GM19452 (cell line): ENCODE measurements around the gene JMY.

ENCODE experiments used
- ATAC-seq: cut with Tn5 transposase; IDR thresholded peaks from one replicate; pipeline ENCODE4 v1.9.1; 2021; ENCODE audit not compliant: unreplicated experiment

Gene JMY, protein sequence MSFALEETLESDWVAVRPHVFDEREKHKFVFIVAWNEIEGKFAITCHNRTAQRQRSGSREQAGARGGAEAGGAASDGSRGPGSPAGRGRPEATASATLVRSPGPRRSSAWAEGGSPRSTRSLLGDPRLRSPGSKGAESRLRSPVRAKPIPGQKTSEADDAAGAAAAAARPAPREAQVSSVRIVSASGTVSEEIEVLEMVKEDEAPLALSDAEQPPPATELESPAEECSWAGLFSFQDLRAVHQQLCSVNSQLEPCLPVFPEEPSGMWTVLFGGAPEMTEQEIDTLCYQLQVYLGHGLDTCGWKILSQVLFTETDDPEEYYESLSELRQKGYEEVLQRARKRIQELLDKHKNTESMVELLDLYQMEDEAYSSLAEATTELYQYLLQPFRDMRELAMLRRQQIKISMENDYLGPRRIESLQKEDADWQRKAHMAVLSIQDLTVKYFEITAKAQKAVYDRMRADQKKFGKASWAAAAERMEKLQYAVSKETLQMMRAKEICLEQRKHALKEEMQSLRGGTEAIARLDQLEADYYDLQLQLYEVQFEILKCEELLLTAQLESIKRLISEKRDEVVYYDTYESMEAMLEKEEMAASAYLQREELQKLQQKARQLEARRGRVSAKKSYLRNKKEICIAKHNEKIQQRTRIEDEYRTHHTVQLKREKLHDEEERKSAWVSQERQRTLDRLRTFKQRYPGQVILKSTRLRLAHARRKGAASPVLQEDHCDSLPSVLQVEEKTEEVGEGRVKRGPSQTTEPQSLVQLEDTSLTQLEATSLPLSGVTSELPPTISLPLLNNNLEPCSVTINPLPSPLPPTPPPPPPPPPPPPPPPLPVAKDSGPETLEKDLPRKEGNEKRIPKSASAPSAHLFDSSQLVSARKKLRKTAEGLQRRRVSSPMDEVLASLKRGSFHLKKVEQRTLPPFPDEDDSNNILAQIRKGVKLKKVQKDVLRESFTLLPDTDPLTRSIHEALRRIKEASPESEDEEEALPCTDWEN

DNA sequence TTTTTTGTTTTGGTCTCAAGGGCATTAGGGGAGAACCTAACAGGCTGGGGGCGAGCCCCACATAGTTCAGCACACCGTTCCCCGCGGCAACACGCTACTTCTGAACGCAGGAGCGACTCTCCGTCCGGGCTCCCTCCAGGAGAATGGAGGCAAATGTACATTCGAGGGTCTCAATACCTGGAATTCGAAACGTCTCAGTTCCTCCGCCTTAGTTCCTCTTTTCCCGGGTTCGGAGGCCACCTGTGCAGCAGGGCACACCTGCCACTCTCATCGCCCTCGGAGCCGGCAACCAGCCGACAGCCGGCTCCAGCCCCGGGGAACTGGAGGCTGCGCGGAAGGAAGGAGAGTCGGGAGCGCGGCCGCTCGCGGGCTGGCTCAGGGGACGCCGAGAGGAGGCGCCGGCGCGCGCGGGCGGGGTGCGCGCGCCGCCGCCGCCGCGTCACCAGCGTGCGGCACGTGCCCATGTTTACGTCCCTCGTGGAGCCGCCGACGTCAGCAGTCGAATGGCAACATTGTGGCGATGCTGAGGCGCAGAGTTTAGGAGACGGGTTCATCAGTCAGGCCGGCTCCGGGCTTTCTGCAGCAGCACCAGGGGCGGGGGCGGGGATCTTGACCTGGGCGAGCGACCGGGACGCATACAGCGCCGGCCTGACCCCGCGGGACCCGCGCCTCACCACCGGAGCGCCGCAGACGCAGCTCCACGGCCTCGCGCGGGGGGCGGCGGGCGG is at the start of gene JMY:
JMY (plus strand) TSS at position 498 of the 728 bp plus-strand sequence. CDS start 520 bp downstream, outside the sequence.
- ATAC-seq, result peak; percentile 67

DNA sequence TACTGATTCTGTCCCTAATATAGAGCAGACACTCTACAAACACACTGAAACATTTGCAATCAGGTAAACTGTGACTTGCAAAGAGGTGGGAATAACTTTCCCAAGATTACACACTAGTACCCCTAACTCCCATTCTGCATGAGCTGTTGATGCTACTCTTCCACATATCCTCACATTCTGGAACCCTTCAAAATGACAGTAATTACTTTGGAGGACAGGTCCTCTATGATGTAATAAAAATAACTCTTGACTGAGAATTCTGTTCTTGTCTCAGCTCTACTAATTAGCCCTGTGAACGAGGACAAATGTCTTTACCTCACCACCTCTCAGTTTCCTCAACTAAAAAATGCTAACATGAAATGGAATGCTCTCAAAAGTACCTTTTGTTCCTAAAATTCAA is 49.5 kb upstream of the JMY start:
- ATAC-seq, result no peak

DNA sequence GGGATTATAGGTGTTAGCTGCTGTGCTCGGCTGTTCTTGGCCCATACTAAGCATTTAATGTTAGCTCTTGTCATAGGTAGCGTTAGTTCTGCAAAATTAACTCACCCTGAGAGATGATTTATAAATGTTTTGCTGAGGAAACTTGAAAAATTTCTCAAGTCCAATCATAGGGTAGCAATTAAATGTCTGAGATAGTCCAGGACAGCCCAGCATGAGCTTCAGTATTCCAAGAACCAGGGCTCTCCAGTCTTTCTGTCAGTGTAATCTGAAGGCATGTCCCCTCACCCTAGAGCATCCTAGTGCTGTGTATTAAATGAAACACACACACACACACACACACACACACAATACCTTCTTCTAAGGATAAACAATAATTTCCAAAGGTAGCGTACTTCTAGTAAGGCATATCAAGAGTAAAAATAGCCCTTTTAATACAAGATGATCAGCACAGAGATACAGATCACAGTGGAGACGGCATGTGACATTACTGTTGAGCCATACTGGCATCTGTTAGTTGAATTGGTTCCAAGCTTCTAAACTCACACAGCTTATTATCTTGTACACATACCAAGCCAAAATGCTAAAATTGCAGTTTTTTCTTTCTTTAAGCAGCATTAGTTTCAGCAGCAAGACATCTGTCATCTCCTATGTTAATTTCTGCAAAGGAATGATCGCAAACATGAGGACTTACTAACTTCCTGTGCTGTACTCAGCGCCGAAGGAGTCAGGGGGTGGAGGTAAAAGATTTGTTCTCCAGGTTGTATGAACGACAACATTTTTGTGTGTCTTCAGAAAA is 46.3 kb upstream of the JMY start:
- no peak for ATAC-seq

DNA sequence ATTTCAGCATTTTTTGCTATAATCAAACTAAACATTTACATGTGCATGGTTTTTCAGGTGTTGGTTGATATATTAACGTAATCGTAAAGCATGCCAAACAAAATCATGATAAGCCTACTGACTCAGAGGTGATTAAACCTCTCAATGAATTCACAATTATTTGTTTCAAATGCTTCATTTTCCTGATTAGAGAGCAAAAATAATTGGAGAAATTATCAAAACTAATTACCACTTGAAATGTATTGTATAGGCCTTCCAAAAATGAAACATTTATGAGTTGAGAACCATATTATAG is 45.7 kb upstream of the JMY start:
- ATAC-seq, result no peak

DNA sequence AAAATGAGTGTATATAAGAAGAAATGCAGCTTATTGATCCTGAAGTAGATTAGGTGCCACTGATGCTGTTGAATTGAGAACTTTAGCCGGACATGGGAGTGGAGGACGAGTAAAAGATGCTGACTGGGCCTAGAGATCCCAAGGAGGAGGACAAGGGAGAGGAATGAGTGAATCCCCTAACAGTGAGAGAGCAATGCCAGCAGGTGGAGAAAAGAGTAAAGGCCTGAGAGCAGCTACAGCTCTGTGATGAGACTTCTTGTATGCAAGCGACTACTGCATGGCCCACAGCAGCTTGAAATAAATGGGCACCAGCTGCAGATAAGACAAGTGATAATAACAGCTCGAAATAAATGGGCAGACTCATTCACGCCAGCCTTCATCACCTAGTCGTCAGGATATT is 44.5 kb upstream of the JMY start:
- ATAC-seq, result no peak

DNA sequence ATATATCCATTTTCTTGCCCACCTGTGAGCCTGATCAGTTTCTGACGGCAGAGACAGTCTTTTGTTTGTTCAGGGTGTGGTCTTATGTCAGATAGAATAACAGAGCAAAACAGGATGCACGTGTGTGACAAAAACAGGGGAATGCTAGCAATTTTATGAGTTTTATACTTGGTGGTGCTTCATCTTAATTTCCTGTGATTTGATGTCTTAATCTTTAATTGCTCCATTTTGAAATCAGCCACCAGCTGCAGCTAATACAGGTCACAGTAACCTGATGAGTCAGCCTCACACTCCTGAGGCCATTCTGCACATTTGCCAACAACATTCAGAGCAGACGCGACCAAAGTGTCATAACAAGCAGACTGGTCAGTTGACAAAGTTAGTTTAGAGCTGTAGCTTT is 42.3 kb upstream of the JMY start:
- ATAC-seq, result no peak

DNA sequence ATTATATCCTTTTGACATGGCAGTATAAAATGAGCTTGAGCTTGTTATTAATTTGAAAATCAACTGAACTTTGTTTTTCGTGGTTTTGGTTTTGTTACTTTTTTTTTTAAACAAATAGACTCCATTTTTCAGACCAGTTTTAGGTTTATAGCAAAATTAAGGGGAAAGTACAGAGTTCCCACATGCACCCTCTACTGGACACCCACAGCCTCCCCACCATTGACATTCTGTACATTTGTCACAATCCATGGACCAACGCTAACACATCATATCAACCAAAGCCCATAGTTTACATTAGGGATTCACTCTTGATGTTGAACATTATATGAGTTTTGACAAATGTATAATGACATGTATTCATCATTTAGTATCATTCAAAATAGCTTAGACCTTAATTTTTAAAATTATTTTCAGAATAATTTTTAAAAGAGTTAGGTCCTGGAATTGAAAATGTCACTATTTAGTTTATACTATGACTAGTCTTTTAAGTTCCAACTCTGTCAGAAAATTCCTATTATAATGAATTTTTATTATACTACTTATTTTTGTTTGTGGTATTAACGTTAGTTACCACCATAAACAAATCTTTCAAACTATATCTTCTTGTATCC is 35.3 kb upstream of the JMY start:
- ATAC-seq, result no peak

DNA sequence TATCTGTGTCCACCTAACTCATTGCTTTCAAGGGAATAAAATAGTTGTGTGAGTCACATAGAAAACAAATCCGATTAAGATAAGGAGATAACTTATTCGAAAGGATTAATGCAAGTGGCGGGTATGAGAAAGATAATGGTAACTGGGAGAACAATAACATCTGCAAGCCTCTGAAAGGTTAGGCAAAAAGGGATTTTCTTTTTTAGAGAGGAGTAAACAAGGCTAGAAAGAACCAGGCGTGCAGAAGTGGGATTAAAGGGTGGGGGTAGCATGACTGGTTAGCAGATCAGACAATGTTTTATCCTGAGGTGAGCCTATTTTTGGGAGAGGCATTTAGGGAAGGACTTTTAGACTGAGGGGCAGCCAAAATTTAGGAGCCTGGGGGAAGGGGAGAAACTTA is 34.7 kb upstream of the JMY start:
- no peak for ATAC-seq

DNA sequence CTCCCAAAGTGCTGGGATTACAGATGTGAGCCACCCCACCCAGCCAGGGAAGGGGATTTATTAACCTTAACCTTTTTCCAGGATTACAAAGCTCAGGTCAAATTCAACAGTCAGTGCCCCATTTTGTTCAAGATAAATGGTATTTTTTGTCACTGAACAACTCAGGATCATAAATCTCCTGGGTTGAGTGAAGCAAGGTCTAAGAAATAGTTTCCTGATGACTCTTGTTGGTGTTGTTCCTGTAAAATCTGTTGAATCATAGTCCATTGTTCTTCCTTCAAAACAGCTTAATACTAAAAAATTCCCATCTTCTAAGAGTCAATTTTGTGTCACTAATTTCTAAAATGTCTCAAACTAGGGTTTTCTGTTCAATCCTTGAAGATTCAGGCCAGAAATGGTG is 33.9 kb upstream of the JMY start:
- ATAC-seq, result no peak

DNA sequence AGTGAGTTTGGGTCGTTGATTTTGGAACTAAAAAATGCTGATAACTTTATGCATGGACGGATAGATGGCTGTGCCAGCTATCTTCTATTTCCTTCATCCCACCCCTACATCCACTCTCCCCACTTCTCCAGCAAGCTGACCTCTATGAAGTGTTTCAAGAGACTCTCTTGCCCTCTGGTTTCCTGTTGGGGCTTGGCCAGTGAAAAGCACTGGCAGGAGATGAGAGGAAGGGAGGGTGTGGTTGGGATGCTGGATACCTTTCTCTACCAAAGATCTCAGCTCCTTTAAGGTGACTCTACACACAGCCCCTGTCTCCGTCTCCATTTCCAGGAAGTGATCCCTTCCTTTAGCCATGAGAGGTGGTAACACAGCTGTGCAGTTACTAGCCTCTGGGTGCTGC is 30.0 kb upstream of the JMY start:
- ATAC-seq, result no peak

DNA sequence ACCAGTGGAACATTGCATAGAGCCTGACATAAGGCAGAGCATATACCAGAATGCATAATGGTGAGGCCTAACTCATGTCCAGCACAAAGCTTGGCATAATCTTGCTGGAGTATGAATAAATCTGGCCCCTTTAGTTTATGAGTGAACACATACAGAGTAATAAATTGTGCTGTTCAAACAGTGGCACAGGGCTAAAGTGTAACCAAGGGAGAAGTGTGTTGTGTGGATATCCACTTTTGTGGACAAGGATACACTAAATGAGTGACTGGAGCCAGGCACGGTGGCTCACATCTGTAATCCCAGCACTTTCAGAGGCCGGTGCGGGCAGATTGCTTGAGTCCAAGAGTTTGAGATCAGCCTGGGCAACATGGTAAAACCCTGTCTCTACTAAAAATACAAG is 29.4 kb upstream of the JMY start:
- ATAC-seq, result no peak

DNA sequence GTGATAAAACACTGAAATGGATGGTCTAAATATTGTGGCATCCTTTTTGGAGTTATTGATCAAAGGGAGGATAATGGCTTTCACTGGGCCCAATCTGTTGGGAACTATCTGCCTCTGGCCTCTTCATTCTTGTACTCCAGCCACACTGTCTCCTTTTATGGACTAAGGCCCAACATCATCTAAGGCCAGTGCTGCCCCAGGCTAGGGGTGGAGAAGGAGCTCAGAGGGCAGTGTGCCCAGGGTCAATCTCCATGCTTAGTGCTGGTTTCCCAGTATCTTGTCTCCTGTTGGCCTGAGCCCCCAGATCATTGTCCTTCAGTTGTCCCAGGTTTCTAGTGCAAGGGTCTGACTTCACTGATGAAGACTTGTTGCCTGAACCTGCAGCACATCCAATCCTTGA is 26.4 kb upstream of the JMY start:
- no peak for ATAC-seq

DNA sequence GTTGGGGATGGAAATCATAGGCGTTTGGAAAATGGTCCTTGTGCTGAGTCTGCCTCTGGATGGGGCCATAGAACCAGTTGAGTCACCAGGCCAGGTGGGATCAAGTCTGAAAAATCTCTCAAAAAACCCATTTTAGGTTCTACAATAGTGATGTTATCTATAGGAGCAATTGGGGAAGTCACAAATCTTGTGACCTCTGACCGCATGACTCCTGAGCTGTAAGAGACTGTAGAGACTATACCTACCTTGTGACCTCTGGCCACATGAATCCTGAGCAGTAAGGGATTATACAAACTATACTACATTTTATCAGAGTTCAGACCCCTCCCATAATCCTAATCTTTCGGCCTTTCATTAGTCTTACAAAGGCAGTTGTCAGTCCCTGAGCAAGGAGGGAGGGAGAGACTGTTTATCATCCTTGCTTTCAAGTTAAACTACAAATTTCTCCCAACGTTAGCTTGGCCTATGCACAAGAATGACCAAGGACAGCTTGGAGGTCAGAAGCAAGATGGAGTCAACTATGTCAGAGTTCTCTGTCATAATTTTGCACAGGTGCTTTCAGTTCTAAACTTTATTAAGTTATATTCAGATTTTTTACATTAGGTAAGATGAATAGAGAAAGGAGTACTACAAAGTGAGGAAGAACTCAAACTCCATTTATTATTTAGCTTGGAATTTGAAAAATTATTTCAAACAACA is 11.5 kb upstream of the JMY start:
- ATAC-seq, result no peak

DNA sequence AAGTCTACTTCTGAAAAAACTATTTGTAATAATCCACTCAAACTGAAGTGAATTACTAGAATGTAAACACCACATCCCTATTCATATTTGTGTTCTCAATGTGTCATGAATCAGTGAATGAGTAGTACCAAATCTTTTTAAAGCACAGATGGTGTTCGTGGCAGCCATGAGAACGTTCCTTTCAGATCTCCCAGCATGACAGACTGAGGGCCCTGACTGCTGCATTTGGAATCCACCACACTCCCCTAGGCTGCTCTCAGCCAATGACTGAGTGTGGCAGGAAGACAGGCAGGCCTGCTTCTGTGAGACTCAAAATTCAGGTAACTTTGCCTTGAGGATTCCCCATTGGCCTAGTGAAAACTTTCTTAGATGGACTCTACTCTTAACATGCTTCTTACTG is 10.9 kb upstream of the JMY start:
- no peak for ATAC-seq

DNA sequence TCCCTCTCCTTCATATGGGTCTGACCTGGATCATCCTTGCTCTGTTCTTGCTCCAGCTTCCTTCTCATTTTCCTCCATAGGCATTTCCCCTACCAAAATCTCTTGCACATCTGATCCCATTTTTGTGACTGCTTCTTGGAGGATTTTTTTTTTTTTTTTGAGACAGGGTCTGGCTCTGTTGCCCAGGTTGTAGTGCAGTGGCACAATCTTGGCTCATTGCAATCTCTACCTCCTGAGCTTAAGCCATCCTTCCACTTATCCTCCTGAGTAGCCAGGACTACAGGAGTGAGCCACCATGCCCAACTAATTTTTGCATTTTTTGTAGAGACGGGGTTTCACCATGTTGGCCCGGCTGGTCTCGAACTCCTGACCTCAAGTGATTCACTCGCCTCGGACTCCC is 10.5 kb upstream of the JMY start:
- ATAC-seq, result no peak

DNA sequence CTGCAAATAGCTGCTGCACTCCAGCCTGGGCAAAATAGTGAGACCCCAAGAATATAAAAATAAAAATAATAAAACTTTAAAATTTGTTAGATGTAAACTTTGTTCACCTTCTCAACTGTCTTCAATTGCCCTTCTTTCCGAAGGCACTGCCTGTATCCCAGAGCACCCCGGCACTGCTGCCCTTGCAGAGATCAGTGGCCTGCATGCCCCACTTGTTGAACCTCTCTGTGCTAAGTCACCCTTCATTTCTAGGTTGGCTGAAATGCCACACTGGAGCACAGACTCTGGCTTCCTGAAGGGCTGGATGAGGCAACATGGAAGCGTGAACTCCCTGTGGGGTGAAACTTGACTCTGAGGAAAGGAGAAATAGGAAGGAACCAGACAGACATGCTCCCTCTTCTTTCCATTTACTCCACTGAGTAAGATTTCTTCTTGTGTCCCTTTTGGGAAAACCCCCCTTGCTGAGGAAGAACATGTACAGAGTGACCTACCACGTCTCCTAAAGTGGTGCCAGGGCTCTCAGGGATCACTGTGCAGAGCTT is 8.4 kb upstream of the JMY start:
- no peak for ATAC-seq

DNA sequence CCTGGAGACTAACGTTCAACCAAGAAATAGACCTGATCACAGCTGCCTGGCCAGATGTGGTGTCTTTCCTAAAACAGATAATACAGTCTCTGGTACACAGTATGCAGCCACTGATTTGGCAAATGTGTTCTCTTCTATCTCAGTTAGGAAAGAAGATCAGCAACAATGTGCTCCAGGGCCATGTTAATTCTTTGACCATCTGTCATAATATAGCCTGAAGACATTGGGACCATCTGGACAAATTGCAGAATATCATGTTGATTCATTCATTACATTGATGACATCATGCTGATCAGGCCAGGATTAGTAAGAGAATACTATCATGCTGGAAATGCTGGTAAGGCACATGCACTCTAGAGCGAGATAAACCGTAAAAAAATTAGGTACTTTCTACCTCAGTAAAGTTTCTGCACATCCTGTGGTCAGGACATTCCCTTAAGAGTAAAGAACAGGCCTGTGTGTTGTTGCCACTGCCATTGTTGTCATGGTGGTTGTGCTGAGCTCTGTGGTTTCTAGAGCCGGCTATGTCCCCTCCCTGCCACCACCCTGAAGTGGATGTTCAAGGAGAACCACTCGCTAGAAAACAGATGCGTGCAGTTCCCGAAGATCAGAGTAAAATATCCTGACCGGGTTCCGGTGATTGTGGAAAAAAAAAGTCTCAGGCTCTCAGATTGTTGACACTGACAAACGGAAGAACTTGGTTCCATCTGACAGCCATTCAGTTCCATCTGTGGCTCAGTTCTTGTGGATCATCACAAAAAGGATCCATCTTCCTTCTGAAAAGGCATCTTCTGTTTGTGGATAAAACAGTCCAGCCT is 6.4 kb upstream of the JMY start:
- peak; percentile 81 for ATAC-seq

DNA sequence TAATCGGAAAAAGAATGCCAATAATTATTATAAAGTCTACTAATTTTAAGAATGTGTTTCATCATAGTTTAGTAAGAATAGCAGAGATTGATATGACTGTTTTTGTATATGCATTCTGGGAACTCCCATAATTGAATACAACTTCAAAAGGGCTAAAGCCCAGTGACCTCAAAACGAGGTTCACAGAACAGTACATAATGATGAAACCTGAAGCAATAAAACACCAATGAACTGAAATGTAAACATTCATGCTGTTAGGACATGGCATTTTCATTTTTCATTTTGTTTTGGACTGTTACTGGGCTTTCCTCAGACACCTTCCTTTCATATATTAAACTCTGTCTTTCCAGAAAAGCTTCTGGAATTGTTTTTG is 684 bp upstream of the JMY start:
- no peak for ATAC-seq
